GM04503 (cell line): ENCODE results near the gene ANKEF1.
"Not testable (repeated sequence)": the region's sequence is repeated elsewhere in the genome, so short reads cannot be mapped to it uniquely, and the experiment has no call there.

Experiments used
- DNase-seq: peaks from one replicate; pipeline ENCODE4 v3.0.0-alpha.2; 2012; ENCODE audit warnings: low read depth

ANKEF1 gene

GRCh38 chr20:10033905-10034650 is 709 bp upstream of the ANKEF1 start:
- no peak for DNase-seq

GRCh38 chr20:10036321-10036720 is 1.5 kb downstream of the ANKEF1 start:
- not testable (repeated sequence) for DNase-seq

GRCh38 chr20:10040070-10040975 is 5.5 kb downstream of the ANKEF1 start:
- no peak for DNase-seq

GRCh38 chr20:10042086-10042485 is 7.3 kb downstream of the ANKEF1 start:
- DNase-seq, result no peak

- DNase-seq, result no peak
These were observed 12.6 kb downstream of the ANKEF1 start for GRCh38 chr20:10047427-10047826.

- DNase-seq, result no peak
These were observed 16.4 kb downstream of the ANKEF1 start for GRCh38 chr20:10051185-10051584.

GRCh38 chr20:10059006-10059405 is 24.2 kb downstream of the ANKEF1 start:
- DNase-seq, result no peak

GRCh38 chr20:10060226-10060625 is 25.4 kb downstream of the ANKEF1 start:
- no peak for DNase-seq

- DNase-seq, result no peak
These were observed 26.9 kb downstream of the ANKEF1 start for GRCh38 chr20:10061641-10062040.

GRCh38 chr20:10063482-10063881 is 28.7 kb downstream of the ANKEF1 start:
- no peak for DNase-seq

GRCh38 chr20:10064611-10065010 is 29.8 kb downstream of the ANKEF1 start:
- no peak for DNase-seq

GRCh38 chr20:10065154-10065833 is 30.5 kb downstream of the ANKEF1 start:
- no peak for DNase-seq

GRCh38 chr20:10067321-10067720 is 32.5 kb downstream of the ANKEF1 start:
- no peak for DNase-seq

- DNase-seq, result peak; percentile 87
These were observed 39.7 kb downstream of the ANKEF1 start for GRCh38 chr20:10074513-10074912.

- no peak for DNase-seq
These were observed 40.8 kb downstream of the ANKEF1 start for GRCh38 chr20:10075606-10076005.

GRCh38 chr20:10076126-10077080 is 41.6 kb downstream of the ANKEF1 start:
- DNase-seq, result no peak

GRCh38 chr20:10077081-10077471 is 42.3 kb downstream of the ANKEF1 start:
- DNase-seq, result no peak

- no peak for DNase-seq
These were observed 43.1 kb downstream of the ANKEF1 start for GRCh38 chr20:10077886-10078285.

GRCh38 chr20:10078403-10078802 is 43.6 kb downstream of the ANKEF1 start:
- no peak for DNase-seq

- DNase-seq, result peak; percentile 94
These were observed 45.2 kb downstream of the ANKEF1 start for GRCh38 chr20:10079964-10080363.

- no peak for DNase-seq
These were observed 45.8 kb downstream of the ANKEF1 start for GRCh38 chr20:10080574-10080973.
